NCI-H82 (cell line): ENCODE results near the gene LAIR2.

ENCODE experiments used
- DNase-seq: peaks from one replicate; lab custom pipeline; 2025; lab: John Stamatoyannopoulos, UW

LAIR2 gene, protein sequence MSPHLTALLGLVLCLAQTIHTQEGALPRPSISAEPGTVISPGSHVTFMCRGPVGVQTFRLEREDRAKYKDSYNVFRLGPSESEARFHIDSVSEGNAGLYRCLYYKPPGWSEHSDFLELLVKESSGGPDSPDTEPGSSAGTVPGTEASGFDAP

GRCh38 chr19:54502518-54503048, at the start of gene LAIR2:
Gene LAIR2 (plus strand): TSS chr19:54502831. CDS start chr19:54502919, 88 bp downstream.
- no peak for DNase-seq

- DNase-seq = no peak
Measured at GRCh38 chr19:54453921-54454780, 48.5 kb upstream of the LAIR2 start.

DNA sequence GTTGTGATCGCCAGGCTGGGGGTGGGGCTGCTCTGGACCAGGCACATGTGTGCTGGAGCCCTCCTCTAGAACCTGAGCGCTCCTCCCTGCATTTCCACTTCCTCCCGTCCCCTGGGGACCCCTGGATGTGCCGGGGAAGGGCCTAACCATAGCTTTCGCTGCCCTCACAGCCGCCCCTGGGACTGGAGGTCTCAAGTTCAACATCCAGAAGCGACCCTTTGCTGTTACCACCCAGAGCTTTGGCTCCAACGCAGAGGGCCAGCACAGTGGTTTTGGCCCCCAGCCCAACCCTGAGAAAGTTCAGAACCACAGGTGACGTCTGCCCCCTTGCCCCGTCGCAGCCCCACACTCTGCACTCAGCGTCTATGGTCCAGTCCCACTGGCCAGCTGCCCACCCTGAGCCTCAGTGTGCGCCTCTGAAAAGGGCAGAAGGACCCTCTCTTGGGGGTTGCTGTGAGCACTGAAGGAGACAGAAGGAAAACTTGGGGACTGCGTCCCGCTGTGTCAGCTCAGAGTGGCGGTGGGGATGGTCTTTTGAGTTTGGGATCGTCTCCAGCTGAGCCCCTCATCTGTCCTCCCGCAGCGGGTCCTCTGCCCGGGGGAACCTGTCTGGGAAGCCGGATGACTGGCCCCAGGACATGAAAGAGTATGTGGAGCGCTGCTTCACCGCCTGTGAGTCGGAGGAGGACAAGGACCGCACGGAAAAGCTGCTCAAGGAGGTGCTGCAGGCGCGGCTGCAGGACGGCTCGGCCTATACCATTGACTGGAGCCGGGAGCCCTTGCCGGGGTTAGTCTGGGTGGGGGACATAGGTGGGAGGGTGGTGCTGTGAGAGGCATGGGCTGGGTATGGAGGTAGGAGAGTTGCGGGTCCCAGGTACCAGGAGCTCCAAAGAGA, 47.6 kb upstream of the LAIR2 start:
- DNase-seq = no peak

DNA sequence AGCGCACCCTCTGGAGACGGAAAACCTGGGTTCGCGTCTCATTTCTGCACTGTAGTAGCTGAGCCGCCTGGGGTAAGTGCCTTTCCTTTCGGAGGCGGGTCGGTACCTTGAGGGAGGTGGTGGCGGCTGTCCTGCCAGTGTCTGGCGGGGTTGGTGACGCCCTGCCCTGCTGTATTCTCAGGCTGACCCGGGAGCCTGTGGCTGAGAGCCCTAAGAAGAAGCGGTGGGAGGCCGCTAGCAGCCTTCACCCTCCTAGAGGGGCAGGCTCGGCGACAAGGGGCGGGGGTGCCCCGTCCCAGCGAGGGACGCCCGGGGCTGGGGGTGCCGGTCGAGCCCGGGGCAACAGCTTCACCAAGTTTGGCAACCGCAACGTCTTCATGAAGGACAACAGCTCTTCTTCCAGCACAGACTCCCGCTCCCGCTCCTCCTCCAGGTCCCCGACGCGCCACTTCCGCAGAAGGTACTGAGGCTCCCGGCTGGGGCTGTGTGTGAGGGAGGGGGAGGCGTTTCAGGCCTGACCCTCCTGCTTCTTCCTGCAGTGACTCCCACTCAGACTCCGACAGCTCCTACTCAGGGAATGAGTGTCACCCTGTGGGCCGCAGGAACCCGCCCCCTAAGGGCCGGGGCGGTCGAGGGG, 46.7 kb upstream of the LAIR2 start:
- no peak for DNase-seq

DNA sequence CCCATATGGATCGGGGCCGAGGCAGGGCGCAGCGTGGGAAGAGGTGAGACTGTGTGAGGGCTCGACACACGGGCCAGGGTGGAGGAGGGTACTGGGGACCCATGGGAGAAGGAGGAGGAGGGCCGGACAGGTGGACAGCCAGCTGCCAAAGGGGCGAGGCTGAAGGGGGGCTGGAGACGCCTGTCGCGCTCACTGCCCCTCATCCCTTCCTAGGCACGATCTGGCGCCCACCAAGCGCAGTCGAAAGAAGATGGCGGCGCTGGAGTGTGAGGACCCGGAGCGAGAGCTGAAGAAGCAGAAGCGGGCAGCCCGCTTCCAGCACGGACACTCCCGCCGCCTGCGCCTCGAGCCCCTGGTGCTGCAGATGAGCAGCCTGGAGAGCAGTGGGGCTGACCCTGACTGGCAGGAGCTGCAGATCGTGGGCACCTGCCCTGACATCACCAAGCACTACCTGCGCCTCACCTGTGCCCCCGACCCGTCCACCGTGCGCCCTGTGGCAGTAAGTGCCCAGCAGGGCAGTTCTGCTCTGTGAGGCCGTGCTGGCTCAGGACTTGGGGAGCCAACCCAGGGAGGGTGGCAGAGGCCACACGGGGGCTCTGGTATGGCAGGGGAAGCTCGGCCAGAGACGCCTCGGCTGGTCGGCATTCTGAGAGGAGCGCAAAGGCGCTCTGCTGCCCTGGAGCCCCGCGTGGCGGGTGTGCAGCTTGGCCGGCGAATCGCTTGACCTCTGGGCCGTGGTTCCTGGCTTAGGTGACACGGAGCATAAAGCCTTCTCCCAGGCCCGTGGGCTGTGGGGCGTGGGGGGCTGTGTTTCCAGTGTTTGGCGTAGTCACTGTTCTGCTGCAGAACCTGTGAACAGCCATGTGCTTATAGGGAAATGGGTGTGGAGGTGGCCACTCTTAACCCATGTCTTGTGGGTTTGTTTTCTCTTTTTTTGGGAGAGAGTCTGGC, 45.9 kb upstream of the LAIR2 start:
- no peak for DNase-seq

DNA sequence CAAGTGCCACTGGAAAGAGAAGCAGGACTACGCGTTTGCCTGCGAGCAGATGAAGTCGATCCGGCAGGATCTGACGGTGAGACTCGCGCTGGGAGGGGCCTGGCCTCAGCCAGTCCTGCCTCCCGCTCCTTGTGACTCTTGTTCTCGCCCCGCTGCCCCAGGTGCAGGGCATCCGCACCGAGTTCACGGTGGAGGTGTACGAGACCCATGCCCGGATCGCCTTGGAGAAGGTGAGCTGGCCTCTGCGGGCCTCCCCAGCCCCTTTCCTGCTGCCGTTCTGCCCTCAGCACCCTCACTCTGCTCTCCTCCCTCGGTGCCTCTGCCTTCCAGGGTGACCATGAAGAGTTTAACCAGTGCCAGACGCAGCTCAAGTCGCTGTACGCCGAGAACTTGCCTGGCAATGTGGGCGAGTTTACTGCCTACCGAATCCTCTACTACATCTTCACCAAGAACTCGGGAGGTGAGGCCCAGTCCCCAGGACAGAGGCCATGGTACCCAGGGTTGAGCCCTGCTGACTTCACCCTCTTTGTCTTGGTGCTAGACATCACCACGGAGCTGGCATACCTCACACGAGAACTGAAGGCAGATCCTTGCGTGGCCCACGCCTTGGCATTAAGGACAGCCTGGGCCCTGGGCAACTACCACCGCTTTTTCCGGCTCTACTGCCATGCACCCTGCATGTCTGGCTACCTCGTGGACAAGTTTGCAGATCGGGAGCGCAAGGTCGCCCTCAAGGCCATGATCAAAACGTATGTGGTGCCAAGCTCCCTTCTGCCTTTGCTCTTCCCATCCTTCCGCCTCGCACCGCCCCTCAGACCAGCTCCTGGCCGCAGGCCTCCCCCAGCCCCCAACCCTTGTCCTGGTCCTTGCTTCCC, 44.6 kb upstream of the LAIR2 start:
- DNase-seq = no peak

DNA sequence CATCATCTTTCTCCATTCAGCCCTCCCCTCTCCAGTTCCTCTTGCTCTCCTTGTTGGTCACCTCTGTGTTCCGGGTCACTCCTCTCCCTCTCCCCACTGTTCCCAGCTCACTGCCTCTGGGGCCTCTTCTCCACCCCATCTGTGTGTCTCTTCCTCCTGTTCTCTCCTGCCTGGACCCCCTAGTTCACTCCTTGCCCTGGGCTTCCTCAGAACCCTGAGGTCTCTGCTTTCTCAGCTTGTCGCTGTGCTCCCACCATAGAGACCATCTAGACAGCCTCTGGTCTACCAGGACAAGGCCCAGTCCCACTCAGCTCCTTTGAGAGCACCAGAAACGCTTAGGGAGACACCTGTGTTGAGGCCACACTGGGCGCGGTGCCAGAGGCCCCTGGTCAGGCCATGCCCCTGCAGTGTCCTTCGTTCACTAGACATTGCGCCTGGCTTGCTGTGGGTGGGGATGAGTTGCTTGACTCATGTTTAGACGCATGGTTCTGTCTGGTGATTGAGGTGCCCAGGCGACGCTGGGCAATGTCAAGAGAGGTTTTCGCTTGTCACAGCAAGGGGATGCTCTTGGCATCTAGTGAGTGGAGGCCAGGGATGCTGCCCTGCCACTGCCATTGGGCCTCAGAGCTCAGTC, 43.9 kb upstream of the LAIR2 start:
- DNase-seq = no peak

DNA sequence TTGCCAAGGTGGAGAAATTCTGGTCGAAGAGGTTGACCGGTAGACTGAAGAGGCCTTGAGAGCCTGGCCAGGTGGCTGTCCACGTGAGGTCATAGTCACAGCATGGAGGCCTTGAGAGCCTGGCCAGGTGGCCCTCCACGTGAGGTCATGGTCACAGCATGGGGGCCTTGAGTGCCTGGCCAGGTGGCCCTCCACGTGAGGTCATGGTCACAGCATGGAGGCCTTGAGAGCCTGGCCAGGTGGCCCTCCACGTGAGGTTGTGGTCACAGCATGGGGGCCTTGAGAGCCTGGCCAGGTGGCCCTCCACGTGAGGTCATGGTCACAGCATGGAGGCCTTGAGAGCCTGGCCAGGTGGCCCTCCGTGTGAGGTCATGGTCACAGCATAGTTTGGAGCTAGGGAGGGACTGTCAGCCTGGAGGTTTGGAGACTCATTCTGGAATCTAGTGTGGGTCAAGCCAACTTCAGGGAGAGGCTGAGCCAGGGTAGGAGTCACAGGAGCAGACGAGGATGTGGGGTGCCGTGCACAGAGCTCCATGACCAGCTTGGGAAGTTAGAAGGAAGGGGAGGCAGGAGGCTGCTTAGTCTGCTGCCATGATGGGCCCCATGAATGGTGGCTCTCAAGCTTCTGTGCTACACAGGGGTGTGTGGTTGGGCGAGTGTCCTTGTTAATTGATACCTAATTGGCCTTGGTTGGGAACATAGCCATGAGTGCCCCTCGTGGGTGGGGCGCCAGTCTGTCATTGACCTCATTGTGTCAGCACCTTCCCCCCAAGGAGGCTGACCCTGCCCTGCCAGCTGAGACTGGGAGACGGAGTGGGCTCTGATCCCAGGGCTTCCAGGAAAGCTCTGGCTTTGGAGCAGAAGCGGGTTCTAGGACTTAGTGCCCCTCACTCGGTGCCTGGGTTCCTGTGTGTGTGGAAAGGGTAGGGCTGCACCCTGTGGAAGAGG, 43.1 kb upstream of the LAIR2 start:
- DNase-seq = no peak

DNA sequence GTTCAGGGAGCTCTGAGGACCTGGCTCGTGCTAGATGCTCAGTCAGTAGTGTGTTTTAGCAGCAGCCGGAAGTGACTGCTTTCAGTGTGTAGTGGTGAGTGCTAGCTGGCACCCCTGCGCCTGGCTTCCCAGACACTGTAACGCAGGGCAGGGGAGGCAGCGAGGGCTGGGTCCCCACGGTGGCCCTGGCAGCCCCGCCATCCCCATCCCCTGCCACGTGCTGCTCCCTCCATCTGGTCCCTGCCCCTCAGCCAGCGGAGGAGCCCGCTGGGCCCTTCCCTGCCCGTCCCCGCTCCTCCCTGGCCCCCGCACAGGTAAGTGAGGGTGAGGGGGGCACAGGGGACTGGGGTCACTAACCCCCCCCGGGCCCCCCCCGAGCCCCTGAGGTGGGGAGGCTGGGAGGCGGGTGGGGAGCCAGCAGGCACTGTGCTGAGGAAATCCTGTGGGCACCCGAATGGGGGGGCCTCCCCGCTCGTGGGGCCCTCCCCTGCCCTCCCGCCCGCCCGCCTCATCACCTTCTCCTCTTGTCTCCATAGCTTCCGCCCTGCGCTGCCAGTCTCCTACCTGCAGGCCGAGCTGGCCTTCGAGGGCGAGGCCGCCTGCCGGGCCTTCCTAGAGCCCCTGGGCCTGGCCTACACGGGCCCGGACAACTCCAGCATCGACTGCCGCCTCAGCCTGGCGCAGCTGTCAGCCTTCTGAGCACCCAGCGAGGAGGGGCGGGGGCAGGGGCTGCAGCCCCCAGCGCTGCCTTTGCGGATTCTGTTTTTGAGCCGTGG, 42.2 kb upstream of the LAIR2 start:
- no peak for DNase-seq

DNA sequence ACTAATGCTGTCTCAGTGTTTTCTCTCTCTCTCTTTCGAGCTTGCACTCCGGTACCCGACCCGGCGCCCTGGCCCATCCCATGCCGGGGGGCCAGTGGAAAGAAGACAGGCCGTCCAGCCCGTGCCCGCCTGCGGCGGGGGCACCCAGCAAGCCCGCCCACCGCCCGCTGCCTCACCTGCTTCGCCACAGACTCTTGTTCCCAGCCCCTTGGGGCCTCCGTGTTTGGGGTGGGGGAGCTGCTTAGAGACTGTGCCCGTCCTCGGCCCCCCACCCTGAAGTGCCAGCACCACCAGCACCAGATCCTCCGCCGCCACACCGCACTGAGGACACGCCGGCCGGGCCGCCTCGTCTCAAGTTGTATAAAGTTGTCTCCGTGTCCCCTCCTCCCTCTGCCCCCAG, 41.4 kb upstream of the LAIR2 start:
- DNase-seq = no peak

- DNase-seq = no peak
Measured at GRCh38 chr19:54461613-54462012, 41.0 kb upstream of the LAIR2 start.

DNA sequence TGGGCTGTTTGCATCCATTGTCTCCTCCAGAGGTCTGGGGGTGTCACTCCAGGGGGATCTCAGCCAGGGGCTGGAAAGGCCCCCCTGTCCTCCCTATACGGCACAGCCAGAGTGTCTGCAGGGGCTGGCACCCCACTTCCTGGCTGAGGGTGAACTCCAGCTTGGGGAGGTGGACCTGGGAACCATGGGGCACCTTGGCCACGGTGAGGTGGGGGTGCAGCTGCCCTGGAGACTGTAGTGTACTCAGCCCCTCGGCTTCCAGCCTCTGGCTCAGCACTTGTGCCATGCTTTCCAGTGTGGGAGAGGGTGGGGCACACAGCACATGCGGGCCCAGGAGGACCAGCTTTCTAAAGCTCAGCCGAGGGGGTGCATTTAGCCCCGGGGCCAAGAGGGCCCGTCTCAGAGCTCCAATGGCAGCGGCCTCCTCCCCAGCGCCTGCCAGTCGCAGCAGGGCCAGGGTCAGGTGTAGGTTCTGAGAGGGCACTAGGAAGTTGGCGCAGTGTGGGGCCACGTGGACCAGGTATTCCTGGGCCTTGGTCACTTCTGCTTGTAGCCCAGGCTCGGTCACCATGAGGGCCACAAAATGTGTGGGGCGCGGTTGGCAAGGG, 40.5 kb upstream of the LAIR2 start:
- DNase-seq = no peak

GRCh38 chr19:54462655-54463530, 39.7 kb upstream of the LAIR2 start:
- DNase-seq = peak; percentile 61

GRCh38 chr19:54463531-54464043, 39.0 kb upstream of the LAIR2 start, which contains the start of gene LENG9:
Gene LENG9 (minus strand): TSS chr19:54463778. CDS start chr19:54463526, 252 bp downstream.
- peak; percentile 97 for DNase-seq

GRCh38 chr19:54464044-54464629, 38.5 kb upstream of the LAIR2 start:
- DNase-seq = peak; percentile 88
